GM18861 (cell line): Measurements from ENCODE around the gene RAPGEF3.

Experiments
- ATAC-seq: cut with Tn5 transposase; IDR thresholded peaks from one replicate; pipeline ENCODE4 v1.9.1; 2021; ENCODE audit not compliant: unreplicated experiment

Gene RAPGEF3

DNA sequence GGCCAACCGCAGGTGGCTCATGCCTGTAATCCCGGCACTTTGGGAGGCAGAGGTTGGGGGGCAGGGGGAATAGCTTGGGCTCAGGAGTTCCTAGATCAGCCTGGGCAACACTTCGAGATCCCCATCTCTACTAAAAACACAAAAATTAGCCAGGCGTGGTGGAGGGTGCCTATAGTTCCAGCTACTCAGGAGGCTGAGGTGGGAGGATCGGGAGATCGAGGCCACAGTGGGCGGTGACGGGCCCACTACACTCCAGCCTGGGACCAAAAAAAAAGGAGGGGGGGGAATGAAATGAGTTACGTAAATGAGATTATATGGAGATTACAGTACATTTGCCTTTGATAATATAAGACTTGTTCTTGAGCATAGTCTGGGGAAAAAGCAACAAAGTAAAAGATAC lies 54.0 kb downstream of the RAPGEF3 start:
- ATAC-seq, result no peak

GRCh38 chr12:47700263-47700662 lies 58.4 kb downstream of the RAPGEF3 start:
- ATAC-seq, result no peak

- ATAC-seq, result no peak
Measured at GRCh38 chr12:47698631-47699030, 60.0 kb downstream of the RAPGEF3 start.

GRCh38 chr12:47698055-47698454 lies 60.6 kb downstream of the RAPGEF3 start:
- peak; percentile 73 for ATAC-seq

GRCh38 chr12:47689215-47689614 lies 69.5 kb downstream of the RAPGEF3 start:
- no peak for ATAC-seq

DNA sequence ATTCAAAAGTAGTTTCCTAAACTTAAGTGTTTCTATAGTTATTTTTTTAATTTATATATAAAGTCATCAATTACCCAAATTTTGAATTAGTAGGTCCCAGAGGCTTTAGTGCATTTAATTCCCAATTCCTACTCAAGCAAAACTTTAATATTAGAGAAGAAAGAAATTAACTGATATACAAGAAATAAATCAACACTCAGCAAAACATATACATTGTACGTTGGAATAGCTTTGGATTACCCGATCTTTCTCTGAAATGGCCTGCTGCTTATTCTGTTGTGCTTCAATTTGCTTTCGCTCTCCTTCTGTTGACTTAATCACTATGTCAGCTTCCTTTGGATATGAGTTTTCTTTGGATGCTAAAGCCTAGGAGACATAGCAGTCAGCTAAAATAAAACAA lies 71.0 kb downstream of the RAPGEF3 start:
- ATAC-seq, result no peak

DNA sequence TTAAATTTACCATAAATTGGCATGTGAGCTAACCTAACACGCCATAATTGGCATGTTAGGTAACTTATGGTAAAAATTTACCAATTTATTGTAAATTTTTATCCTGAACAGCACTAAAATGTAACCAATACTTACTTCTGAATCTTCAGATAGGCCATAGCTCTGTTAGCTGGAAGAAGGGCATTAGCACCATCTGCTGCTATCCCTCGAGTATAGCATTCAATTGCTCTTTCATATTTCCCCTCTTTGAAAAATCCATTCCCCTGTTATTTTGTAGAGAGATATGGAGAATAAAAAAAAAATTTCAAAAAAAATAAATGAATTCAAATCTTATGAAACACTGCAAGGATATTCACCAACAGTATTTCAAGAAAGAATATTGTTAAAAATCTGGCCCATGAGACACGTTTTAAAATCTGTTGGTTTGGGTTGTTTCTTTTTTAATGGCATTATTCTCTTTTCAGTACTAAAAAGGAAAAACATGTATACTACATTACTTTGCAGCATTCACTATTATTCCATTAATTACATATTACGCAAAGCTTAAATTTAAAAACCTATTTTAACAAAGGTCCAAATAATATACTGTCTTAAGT lies 71.9 kb downstream of the RAPGEF3 start:
- ATAC-seq, result peak; percentile 57
